Lower lobe of right lung (tissue), 2 donors: ENCODE measurements around the gene DIMT1. TPM values are rescaled to one million over a fixed set of nuclear protein-coding genes. Genes with fewer than 3 reads are reported as not detected.

ENCODE experiments used
- ATAC-seq, 2 donors: fragments of 200-7000 bp; cut with Tn5 transposase; one replicate each; pipeline ENCODE4 v1.9.1; 2020 to 2022; ENCODE audit warnings: mild to moderate bottlenecking in 2 of 2, moderate library complexity in 2 of 2
- DNase-seq: peaks from one replicate; pipeline ENCODE4 v3.0.0-alpha.2; 2020
- H3K27ac ChIP-seq: fragments of 200-600 bp; one replicate; pipeline ENCODE4 v1.8.0; 2022
- H3K27me3 ChIP-seq: fragments of 200-600 bp; one replicate; pipeline ENCODE4 v1.8.0; 2022; ENCODE audit warnings: low read depth
- H3K36me3 ChIP-seq: fragments of 200-600 bp; one replicate; pipeline ENCODE4 v1.8.0; 2022; ENCODE audit warnings: mild to moderate bottlenecking
- H3K4me1 ChIP-seq: fragments of 200-600 bp; one replicate; pipeline ENCODE4 v1.8.0; 2022
- H3K4me3 ChIP-seq: fragments of 200-600 bp; one replicate; pipeline ENCODE4 v1.8.0; 2022; ENCODE audit warnings: mild to moderate bottlenecking
- H3K9me3 ChIP-seq: fragments of 200-600 bp; one replicate; pipeline ENCODE4 v1.8.0; 2022
- intact Hi-C: fragments of 100-400 bp; cut with DNase I; formaldehyde crosslinking; loops from one replicate; pipeline ENCODE4 v1.11.0; 2022
- total RNA-seq: library from RNA; stranded (reverse); fragmentation: NEBNext Ultra II Directional; extraction: Animal tissue kit (Norgen Biotek cat#: 25700); gene quantifications from one replicate; pipeline ENCODE4 v1.2.1, GENCODE V29; 2021
- TF ChIP-seq, protein P1 (sequence below): fragments of 200-600 bp; IDR thresholded peaks from one replicate; pipeline ENCODE4 v1.8.0; 2022; ENCODE audit warnings: antibody characterized with exemption, mild to moderate bottlenecking
- donor health status: DM: no; HTN: yes; CAD: no; lungs with severe emphysema.

Gene DIMT1
- total RNA-seq, 1 donor from 2014 or later, result 19.3 TPM

DNA sequence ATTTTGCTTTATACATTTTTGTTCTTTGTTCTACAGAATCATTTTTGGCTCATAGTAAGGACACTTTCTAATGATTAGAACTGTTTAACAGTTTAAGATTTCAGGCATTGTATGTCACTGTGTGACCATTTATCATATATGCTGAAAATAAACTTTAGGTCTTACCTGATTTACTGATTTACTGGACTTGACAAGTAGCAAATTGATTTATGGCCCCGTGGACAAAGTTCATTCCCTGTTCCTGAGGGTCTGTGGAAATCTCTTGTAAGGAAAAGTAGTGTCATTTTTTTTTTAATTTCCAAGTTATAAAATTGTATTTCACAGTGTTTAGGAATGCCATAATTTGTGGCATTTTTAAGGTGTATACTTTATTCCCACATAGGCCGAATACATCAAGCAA lies 57.0 kb downstream of the DIMT1 start:
- no peak overlapping the region for H3K27ac ChIP-seq
- H3K27me3 ChIP-seq, result no peaks in the 10 kb centered on the region
- H3K4me1 ChIP-seq, result no peaks in the 10 kb centered on the region
- no peak overlapping the region for H3K4me3 ChIP-seq
- H3K9me3 ChIP-seq, result no peaks in the 10 kb centered on the region
- H3K36me3 ChIP-seq, result peaks cover 22% of the 10 kb centered on the region
- DNase-seq (no peak), ATAC-seq (no peak)
- intact Hi-C loops, result no loop called here
- TF ChIP-seq, protein P1, sequence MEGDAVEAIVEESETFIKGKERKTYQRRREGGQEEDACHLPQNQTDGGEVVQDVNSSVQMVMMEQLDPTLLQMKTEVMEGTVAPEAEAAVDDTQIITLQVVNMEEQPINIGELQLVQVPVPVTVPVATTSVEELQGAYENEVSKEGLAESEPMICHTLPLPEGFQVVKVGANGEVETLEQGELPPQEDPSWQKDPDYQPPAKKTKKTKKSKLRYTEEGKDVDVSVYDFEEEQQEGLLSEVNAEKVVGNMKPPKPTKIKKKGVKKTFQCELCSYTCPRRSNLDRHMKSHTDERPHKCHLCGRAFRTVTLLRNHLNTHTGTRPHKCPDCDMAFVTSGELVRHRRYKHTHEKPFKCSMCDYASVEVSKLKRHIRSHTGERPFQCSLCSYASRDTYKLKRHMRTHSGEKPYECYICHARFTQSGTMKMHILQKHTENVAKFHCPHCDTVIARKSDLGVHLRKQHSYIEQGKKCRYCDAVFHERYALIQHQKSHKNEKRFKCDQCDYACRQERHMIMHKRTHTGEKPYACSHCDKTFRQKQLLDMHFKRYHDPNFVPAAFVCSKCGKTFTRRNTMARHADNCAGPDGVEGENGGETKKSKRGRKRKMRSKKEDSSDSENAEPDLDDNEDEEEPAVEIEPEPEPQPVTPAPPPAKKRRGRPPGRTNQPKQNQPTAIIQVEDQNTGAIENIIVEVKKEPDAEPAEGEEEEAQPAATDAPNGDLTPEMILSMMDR, result no peak

DNA sequence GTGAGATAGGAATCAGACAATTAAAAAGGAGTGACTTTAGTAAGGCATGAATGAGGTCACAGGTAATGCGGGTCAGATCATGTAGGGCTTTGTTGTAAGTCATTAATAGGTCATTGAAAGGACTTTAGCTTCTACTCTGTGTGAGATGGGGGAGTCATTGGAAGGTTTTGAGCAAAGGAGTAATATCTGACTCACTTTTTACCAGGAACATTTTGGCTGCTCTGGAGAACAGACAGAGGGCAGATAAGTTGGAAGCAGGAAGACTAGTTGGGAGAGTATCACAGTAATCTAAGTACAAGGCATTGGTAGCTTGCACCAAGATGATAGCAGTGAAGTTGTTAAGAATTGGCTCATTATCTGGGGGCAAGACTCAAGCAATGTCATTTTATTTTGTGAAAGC lies 60.3 kb downstream of the DIMT1 start:
- intact Hi-C loops, result no loop called here
- no peak overlapping the region for H3K4me3 ChIP-seq
- ATAC-seq (no peak), DNase-seq (no peak)
- no peak overlapping the region for H3K27ac ChIP-seq
- H3K4me1 ChIP-seq, result no peaks in the 10 kb centered on the region
- H3K27me3 ChIP-seq, result no peaks in the 10 kb centered on the region
- TF ChIP-seq, protein P1, result no peak
- H3K36me3 ChIP-seq, result no peaks in the 10 kb centered on the region
- no peaks in the 10 kb centered on the region for H3K9me3 ChIP-seq

DNA sequence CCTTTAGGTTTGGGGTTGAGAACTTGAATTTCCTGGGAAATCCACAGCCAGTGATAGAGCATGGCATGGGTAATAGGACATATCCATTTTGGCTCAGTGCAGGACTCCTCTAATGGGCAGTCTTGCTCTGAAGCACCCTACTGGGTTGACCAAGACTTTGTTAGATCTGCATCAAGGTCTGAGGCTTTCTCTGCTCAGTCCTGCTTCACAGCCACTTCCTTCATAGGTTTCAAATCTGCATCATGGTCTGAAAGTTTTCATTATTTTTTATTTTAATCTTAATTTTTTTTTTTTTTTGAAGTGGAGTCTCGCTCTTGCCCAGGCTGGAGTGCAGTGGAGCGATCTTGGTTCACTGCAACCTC lies 61.2 kb downstream of the DIMT1 start:
- TF ChIP-seq, protein P1, result no peak
- no peak for ATAC-seq

DNA sequence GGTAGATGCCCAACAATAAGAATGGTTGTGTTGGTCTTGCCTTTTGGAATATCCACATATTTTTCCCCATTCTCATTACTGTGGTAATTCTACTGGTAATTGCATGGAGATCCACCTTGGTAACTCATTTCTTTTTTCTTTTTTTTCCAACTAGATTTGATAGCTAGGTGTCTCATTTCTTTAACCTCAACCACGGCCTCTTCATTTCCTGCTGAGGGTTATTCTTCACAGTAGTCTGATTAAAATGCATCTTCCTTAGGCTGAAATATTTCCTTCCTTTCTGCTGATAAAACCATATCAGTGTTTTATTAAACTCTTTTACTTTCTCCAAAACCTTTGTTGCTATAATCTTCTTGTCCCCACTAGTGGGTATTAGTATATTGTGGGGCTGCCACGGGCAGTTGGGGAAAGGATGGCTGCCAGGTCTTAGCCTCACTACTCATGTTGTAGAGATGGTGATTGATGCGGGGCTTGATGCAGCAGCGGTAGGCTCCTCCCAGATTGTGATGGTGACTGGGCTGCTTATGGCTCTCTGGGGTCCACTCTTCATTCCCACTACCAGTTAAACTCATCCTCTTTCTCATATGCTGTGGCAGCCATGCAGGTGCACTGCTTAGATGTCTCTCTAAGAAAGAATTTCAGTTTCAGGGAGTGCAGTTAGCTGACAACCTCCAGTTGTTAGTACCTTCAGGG lies 61.8 kb downstream of the DIMT1 start:
- TF ChIP-seq, protein P1, result no peak
- intact Hi-C loops, result no loop called here
- Histone ChIP-seq H3K4me3 (no peak overlapping the region), H3K27me3 (no peaks in the 10 kb centered on the region), H3K4me1 (no peaks in the 10 kb centered on the region), H3K27ac (no peak overlapping the region), H3K36me3 (no peaks in the 10 kb centered on the region), H3K9me3 (no peaks in the 10 kb centered on the region)
- no peak for ATAC-seq
- no peak for DNase-seq

More for the DNA sequence above, 61.2 kb downstream of the DIMT1 start:
- no peak overlapping the region for H3K27ac ChIP-seq
- no peaks in the 10 kb centered on the region for H3K4me1 ChIP-seq
- H3K9me3 ChIP-seq, result no peaks in the 10 kb centered on the region
- no peak for DNase-seq
- no peak overlapping the region for H3K4me3 ChIP-seq
- no peaks in the 10 kb centered on the region for H3K27me3 ChIP-seq
- intact Hi-C loops, result no loop called here
- no peaks in the 10 kb centered on the region for H3K36me3 ChIP-seq

DNA sequence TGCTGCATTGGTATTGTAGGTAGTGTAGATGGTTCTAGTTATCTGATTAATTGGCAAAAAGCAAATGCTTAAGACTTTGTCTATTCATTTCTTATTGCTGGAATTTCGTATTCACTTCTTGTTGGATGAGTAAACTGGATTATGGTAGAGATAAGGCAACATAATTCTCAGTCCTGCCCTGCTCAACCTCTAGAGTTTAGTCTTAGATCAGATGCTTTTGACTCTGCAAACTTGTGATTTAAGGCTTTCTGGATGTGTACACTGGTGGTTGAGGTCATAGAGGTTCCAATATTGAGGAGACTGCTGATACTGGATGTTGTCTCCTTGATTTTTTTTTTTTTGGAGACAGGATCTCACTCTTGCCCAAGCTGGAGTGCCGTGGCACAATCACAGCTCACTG lies 62.7 kb downstream of the DIMT1 start:
- TF ChIP-seq, protein P1, result no peak
- no peaks in the 10 kb centered on the region for H3K9me3 ChIP-seq
- no peaks in the 10 kb centered on the region for H3K27me3 ChIP-seq
- no peaks in the 10 kb centered on the region for H3K36me3 ChIP-seq
- no peaks in the 10 kb centered on the region for H3K4me1 ChIP-seq
- H3K4me3 ChIP-seq, result no peak overlapping the region
- intact Hi-C loops, result no loop called here
- DNase-seq (no peak), ATAC-seq (no peak)
- no peak overlapping the region for H3K27ac ChIP-seq

DNA sequence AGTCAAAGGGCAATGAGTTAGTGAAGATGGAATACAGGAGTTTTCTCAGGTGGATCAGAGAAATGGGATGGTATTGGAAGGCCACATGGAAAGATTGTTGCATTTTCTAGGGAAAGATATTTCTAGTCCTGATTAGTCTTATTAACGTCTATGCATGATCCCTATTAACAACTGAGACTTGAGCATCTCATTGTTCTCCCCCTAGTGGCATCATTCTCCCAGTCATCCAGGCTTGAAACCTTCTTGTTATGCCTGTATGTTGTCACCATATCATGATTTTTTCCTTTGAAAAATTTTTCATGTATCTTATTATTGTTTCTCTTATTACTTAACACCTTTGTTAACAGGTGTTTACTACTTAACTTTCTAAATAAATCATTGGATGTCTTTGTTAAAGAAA lies 63.3 kb downstream of the DIMT1 start:
- no peak for ATAC-seq
- H3K4me1 ChIP-seq, result no peaks in the 10 kb centered on the region
- H3K27me3 ChIP-seq, result no peaks in the 10 kb centered on the region
- no peak for DNase-seq
- H3K27ac ChIP-seq, result no peak overlapping the region
- intact Hi-C loops, result no loop called here
- H3K9me3 ChIP-seq, result no peaks in the 10 kb centered on the region
- TF ChIP-seq, protein P1, result peak; percentile 32
- no peak overlapping the region for H3K4me3 ChIP-seq
- H3K36me3 ChIP-seq, result no peaks in the 10 kb centered on the region
